NAMALWA (cell line): ENCODE measurements around the gene OPCML.

ENCODE experiments used
- DNase-seq: peaks from one replicate; pipeline ENCODE4 v3.0.0-alpha.2; 2015; ENCODE audit warnings: low spot score

The OPCML gene

DNA sequence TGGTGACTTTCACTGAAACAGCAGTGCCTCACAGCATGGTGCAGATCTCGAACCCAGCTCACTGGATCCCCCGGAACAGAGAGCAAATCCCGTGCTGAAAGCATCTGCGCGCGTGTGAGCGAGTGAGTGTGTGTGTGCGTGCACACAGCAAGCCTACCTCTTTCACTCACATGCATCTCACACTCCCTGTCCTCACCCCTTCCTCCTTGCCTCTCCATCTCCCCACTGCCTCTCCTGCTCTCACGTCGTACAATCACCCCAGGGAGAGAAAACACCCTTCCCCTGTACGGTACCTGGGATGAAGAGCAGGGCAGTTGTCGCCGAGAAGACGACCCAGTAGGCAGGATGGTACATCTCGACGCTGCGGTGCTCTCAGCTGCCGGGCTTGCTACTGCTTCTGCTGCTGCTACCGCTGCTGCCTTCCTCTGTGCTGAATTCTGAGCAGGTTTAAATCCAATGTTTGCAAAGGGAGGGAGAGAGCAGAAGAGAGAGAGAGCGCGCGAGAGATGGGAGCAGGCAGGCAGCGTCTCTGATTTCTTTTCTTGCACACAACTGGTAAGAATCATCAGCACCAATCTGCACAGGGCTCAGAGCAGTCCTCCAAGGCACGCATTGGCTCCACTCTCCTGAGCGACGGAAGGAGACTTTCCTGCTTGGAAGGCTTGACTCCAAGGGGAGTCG, at the start of gene OPCML:
OPCML (minus strand) TSS at position 531 of the 681 bp plus-strand sequence.
- no peak for DNase-seq

- no peak for DNase-seq
These were observed 48.8 kb upstream of the OPCML start for GRCh38 chr11:133581091-133581490.

DNA sequence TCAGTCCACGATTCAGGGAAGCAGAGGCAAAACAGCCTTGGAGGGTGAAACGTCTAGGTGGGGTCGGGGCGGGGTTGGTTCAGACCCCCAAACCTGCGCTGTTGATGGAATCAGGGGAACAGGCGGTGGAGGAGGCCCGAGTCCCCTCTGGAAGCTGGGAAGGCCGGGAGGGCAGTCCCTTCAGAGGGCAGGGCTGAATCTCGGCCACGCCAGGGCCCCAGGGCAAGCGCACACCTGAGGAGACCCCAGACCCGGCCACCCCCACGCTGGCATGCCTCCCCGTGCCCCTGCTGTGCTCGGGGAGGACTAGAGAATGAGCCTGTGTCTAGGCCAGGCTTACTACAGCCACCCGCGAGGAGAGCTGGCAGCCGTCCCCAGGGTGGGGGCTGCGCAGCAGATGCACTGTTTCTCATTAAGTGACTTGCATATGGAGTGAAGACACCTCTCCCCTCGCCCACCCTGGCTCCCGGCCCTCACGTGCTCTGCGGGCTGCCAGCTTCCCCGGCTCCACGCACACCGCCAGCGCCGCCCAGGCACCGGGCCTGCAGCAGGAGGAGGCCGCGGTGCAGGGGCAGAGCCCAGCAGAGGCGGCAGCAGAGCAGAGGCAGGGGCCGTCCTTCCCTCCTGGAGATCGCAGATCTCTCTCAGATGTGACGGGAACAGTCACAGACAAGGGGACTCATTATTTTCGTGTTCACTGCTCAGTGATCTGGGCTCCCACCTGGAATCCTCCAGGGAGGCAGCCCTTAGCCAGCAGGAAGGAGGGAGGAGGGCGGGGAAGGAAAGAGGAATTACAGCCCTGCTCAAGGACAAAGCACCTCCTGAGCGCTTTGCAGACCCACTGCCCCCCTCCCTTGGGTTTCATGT, 47.1 kb upstream of the OPCML start:
- DNase-seq, result no peak

- DNase-seq, result no peak
These were observed 45.1 kb upstream of the OPCML start for GRCh38 chr11:133577403-133577802.

- no peak for DNase-seq
These were observed 44.0 kb upstream of the OPCML start for GRCh38 chr11:133576351-133576750.

GRCh38 chr11:133573081-133573480, 40.8 kb upstream of the OPCML start:
- no peak for DNase-seq

DNA sequence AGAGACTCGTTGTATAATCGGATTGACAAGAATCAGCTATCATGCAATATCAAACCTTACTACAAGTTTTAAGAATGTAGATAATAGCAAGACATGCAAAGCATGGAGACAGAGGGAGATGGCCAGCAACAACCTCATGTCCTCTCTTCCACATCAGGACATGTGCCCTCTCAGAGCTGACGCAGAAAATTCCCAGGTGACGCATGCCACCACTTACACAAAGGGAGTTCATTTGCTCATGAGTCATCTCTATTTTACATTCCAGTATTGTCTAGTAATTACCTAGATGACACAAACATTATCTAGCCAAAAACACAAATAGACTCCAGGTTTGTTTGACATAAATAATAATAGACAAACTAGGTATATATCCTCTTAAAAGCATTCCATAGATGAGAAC, 38.1 kb upstream of the OPCML start:
- no peak for DNase-seq

DNA sequence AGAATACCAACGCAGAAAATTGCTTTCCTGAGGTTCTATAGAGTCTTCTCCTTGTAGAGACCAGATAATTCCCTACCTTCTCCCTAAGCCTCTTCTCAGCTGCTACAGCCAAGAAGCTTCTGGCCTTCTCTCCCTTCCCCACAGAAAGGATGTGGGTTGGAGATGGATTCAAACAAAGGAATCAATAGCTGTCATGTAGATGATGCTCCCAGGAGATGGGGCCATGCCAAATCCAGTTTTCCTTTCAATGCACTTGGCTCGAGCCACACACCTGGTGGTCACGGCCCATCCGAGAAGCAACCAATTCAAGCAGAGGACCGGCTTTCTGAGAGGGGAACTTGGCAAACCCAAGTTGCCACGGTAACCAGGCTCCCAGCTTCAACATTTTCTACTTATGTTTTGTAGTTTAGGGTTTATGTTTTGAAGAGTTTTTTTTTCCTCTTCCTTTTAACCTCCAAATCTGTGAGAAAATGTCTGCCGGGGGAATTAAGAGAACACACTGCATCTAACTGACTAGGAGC, 31.3 kb upstream of the OPCML start:
- DNase-seq, result no peak

DNA sequence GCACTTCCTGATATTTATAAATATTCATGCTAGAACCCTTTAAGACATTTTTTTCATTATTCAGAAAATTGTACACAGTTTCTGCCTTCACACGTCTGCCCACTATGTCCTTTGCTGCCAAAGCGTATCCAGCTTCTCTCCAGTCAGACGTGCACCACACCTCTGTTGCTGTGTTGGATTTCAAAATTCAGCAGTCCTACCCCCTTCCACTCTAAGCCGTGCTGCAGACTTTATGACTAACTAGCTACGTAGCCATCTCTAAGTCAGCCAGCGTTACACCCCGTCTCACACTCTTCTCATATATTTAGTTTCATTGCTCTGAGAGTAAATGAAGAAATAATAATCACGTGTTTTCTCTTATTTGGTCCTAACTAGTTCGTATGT, 28.2 kb upstream of the OPCML start:
- DNase-seq, result no peak

DNA sequence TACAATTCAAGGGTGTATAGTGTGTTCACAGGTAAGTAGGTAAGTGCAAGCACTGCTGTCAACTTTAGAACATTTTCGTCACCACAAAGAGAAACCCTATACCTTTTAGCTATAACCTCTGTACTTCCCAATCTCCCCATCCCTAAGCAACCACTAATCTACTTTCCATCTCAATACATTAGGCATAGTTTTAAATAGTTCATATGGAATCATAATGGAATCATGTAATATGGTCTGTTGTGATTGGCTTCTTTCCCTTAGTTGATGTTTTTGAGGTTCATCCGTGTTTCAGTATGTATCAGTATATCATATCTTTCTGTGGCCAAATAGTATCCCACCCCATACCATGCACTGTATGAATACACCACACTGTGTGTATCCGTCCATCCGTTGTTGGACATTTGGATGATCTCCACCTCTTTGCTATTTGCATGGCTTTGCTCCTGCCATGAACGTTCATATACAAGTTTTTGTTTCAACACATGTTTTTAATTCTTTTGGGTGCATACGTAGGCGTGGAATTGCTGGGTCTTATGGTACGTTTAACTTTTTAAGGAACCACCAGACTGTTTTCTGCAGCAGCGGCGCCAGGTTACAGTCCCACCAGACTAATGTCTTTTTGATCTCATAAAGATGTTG, 27.7 kb upstream of the OPCML start:
- DNase-seq, result no peak

DNA sequence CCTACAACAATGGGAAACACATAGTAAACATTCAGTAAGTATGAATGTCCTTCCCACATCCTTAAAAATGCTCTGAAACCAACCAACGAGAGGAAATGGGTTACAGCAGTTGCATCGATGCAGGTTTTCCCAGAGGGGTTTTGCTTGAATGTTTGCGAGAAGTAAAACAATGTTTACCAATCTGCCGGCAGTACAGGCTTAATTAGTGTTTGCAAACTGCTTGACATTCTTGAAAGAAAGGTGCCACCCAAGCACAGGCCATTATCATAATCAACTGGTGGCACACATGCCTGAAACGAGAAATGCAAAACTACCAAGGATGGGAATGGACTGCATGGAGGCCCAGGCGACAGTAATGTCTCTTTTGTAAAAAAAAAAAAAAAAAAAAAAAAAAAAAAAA, 27.1 kb upstream of the OPCML start:
- DNase-seq, result no peak

- DNase-seq, result no peak
These were observed 22.7 kb upstream of the OPCML start for GRCh38 chr11:133555034-133555433.

GRCh38 chr11:133553885-133554740, 21.8 kb upstream of the OPCML start:
- no peak for DNase-seq

GRCh38 chr11:133552938-133553337, 20.6 kb upstream of the OPCML start:
- DNase-seq, result no peak

DNA sequence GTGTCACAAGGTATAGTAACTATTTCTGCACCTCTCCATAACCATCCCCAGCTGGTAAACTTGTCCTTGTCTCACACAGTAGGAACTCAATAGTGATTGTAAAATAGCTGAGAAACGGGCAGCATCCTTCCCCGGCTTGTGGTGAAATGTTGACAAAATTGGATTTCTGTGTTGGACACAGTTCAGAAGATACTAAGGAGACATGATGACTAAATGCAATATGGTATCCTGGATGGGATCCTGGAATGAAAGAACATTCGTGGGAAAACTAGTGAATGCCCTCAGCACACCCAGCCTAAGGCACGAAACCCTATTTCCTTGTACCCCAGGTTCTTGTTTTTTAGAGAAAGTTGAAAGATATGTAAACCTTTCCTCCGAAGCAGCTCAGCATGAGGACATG, 18.8 kb upstream of the OPCML start:
- DNase-seq, result no peak

- no peak for DNase-seq
These were observed 17.5 kb upstream of the OPCML start for GRCh38 chr11:133549826-133550225.

- no peak for DNase-seq
These were observed 16.3 kb upstream of the OPCML start for GRCh38 chr11:133548641-133549040.

- DNase-seq, result no peak
These were observed 15.7 kb upstream of the OPCML start for GRCh38 chr11:133547808-133548494.

- DNase-seq, result no peak
These were observed 13.0 kb upstream of the OPCML start for GRCh38 chr11:133545199-133545803.

- DNase-seq, result no peak
These were observed 9.4 kb upstream of the OPCML start for GRCh38 chr11:133541720-133542095.
